Measurements from ENCODE around the gene CCBE1. TPM values are rescaled to one million over a fixed set of nuclear protein-coding genes. Genes with fewer than 3 reads are reported as not detected.

CCBE1 gene
- total RNA-seq, 1 donor from 2014 or later, result 14.0 TPM

DNA sequence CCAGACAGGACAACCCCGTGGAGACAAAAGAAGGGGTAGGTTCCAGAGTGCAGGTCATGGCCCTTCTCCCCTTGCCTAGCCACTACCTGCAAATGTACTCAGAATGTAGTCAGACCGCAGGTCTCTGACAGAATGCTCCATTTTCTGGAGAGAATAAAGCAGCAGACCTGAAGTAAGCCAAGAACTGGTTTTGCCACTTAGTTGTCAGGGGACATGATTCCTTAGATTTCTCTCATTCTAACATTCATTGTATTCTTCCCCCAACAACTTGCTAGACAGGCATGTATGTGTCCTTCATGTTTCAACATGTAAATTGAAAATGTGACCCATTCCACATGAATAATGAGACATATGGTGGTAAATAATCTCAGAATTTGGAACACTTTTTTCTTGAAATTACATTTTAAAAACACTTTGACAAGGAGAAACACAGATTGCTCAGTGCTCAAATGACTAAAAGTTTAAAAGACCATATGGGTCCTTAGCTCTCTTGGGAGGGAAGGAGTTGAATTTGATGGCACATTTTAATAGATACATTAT lies 142.4 kb downstream of the CCBE1 start:
- H3K27me3 ChIP-seq (ENCODE audit: low read depth), result no peaks in the 10 kb centered on the region
- no peak overlapping the region for H3K4me3 ChIP-seq
- no peaks in the 10 kb centered on the region for H3K9me3 ChIP-seq
- no peak for ATAC-seq
- no peaks in the 10 kb centered on the region for H3K36me3 ChIP-seq
- no peak for DNase-seq
- intact Hi-C loops (cut with DNase I), result no loop called here
- H3K27ac ChIP-seq, result no peak overlapping the region
- TF ChIP-seq, protein P1, sequence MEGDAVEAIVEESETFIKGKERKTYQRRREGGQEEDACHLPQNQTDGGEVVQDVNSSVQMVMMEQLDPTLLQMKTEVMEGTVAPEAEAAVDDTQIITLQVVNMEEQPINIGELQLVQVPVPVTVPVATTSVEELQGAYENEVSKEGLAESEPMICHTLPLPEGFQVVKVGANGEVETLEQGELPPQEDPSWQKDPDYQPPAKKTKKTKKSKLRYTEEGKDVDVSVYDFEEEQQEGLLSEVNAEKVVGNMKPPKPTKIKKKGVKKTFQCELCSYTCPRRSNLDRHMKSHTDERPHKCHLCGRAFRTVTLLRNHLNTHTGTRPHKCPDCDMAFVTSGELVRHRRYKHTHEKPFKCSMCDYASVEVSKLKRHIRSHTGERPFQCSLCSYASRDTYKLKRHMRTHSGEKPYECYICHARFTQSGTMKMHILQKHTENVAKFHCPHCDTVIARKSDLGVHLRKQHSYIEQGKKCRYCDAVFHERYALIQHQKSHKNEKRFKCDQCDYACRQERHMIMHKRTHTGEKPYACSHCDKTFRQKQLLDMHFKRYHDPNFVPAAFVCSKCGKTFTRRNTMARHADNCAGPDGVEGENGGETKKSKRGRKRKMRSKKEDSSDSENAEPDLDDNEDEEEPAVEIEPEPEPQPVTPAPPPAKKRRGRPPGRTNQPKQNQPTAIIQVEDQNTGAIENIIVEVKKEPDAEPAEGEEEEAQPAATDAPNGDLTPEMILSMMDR (IDR thresholded peaks at IDR 0.05), result no peak
- H3K4me1 ChIP-seq, result peaks cover 5% of the 10 kb centered on the region

DNA sequence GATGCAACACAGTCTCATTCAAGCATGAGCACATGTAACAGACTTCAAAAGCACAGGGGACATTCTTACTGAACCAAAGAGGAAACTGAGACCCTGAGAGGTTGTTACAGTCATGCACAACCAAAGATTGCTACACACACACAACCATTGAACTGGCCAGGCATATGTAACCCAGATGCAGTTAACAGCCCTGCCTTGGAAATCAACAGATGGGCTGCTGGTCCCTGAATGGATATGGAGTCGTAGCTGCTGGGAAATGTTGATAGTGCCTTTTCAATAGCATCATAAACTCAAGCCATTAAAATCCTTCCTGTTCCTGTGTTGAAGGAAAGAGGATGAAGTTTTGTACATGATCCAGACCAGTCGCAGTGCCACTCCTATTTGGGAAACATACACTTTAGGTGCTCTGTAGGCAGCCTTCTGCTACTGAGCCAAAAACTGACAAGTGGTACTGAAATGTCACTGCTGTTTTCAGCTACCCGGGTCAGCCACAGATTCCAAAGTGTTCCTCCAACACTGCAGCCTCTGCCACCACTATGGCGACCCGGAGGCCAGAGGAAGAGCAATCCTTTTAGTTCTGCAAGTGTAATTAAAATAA lies 143.9 kb downstream of the CCBE1 start:
- DNase-seq, result no peak
- peaks cover 5% of the 10 kb centered on the region for H3K4me1 ChIP-seq
- TF ChIP-seq, protein P1 (IDR thresholded peaks at IDR 0.05), result no peak

DNA sequence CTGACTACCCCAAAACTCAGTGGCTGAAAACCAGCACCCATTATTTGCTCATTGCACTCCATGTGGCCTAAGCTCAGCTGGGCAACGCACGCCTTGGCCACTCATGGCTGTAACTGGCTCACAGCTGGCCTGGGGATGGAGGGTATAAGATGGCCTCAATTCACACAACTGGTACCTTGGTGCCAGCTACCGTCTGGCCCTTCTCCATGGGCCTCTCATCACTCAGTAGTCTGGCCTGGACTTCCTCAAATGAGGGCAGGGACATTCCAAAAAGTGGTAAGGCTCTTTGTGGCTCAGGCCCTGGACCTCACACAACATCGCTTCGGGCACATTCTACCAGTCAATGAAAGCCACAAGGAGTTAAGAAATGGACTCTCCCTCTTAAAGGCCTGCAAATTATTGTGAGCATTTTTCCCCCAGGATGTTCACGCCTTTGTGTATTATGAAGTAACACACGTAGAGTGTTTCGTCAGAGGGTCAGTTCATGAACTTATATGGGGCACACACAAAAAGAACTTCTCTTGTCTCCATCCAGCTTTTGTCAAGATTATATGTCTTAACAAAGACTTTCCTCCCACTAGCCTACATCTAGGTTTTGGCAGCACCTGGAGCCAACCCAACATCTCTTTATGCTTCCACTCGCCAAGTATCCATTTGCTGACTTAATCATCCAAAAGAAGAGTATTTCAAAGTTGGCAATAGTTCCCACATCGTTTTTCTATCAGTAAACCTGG lies 145.2 kb downstream of the CCBE1 start:
- no peaks in the 10 kb centered on the region for H3K9me3 ChIP-seq
- no peaks in the 10 kb centered on the region for H3K36me3 ChIP-seq
- H3K27ac ChIP-seq, result no peak overlapping the region
- intact Hi-C loops (cut with DNase I), result no loop called here
- ATAC-seq, result no peak
- no peaks in the 10 kb centered on the region for H3K27me3 ChIP-seq (ENCODE audit: low read depth)
- DNase-seq, result no peak
- TF ChIP-seq, protein P1 (IDR thresholded peaks at IDR 0.05), result no peak
- H3K4me1 ChIP-seq, result peaks cover 5% of the 10 kb centered on the region
- no peak overlapping the region for H3K4me3 ChIP-seq

More for the DNA sequence above, 143.9 kb downstream of the CCBE1 start:
- ATAC-seq, result no peak
- no peak overlapping the region for H3K27ac ChIP-seq
- H3K36me3 ChIP-seq, result no peaks in the 10 kb centered on the region
- H3K4me3 ChIP-seq, result no peak overlapping the region
- H3K27me3 ChIP-seq (ENCODE audit: low read depth), result no peaks in the 10 kb centered on the region
- intact Hi-C loops (cut with DNase I), result no loop called here
- no peaks in the 10 kb centered on the region for H3K9me3 ChIP-seq

DNA sequence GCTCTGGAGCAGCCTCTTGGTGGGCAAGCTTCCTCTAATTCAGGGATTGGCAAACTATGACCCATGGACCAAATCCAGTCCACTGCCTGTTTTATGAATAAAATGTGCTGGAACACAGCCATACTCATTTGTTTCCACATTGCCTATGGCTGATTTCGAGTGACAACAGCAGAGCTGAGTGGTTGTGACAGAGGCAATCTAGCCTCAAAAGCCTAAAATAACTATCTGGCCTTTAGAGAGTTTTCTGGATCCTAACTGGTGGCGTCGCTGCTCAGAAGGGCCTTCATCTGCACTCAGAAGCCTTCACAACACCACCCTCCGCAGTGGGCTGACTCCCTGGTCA lies 147.1 kb downstream of the CCBE1 start:
- Histone ChIP-seq H3K36me3 (no peaks in the 10 kb centered on the region), H3K9me3 (no peaks in the 10 kb centered on the region), H3K4me1 (peaks cover 5% of the 10 kb centered on the region), H3K4me3 (no peak overlapping the region), H3K27me3 (ENCODE audit: low read depth) (no peaks in the 10 kb centered on the region), H3K27ac (no peak overlapping the region)
- DNase-seq, result no peak
- TF ChIP-seq, protein P1 (IDR thresholded peaks at IDR 0.05), result no peak
- intact Hi-C loops (cut with DNase I), result no loop called here
- no peak for ATAC-seq

DNA sequence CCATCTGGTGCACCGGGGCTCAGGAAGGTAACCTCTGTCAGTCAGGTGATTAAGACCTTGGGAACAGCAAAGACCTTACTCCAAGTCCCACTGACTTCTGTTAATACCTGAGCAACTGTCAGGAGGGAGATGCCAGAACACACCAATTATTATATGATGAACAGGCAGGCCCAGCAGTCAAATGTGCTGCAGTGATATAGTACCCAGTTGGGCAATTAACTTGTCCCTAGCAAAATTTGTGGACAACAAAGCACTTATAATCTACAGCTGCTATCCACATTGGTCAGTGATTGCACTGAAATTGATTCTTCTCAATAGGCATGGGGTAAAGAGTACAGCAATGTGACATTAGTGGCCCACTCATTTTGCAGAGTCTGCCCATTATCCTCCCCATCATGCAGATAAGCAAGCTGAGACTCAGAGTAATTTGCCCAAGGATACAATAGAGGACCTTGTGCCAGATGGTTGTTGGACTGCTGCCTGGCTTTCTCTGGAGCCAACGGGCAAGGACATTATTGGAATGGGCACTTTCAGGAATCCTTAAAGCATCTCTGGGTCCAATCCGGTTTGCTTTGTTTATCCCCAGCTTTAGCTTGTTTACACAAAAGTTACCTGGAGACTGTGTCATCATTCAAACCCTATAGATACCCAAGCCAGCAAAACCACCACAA lies 147.6 kb downstream of the CCBE1 start:
- peaks cover 5% of the 10 kb centered on the region for H3K4me1 ChIP-seq
- intact Hi-C loops (cut with DNase I), result no loop called here
- no peaks in the 10 kb centered on the region for H3K27me3 ChIP-seq (ENCODE audit: low read depth)
- TF ChIP-seq, protein P1 (IDR thresholded peaks at IDR 0.05), result no peak
- H3K9me3 ChIP-seq, result no peaks in the 10 kb centered on the region
- no peak for DNase-seq
- no peak for ATAC-seq
- no peak overlapping the region for H3K27ac ChIP-seq
- H3K36me3 ChIP-seq, result no peaks in the 10 kb centered on the region
- no peak overlapping the region for H3K4me3 ChIP-seq

Measured in lower lobe of right lung (tissue), 2 donors.